DOHH2 (cell line): ENCODE data around the gene KIAA1328.
"Not testable (repeated sequence)": the region's sequence is repeated elsewhere in the genome, so short reads cannot be mapped to it uniquely, and the experiment has no call there.

Experiments used
- H3F3A ChIP-seq: fragments of 200-600 bp; sonication (generic), shearing (Covaris generic); 2 replicates; pipeline ENCODE4 v1.6.0; 2016; ENCODE audit warnings: antibody characterized with exemption, mild to moderate bottlenecking; ENCODE audit not compliant: control insufficient read depth, insufficient read depth
- H3K27ac ChIP-seq: fragments of 200-600 bp; sonication (generic); 2 replicates; pipeline ENCODE4 v1.5.1; 2014; ENCODE audit warnings: low read depth, mild to moderate bottlenecking, low read length, moderate library complexity
- H3K27me3 ChIP-seq: fragments of 200-600 bp; sonication (generic); 2 replicates; pipeline ENCODE4 v1.6.1; 2014; ENCODE audit warnings: mild to moderate bottlenecking, low read length, mixed read lengths; ENCODE audit not compliant: control insufficient read depth
- H3K36me3 ChIP-seq: fragments of 200-600 bp; sonication (generic); 2 replicates; pipeline ENCODE4 v1.6.1; 2014; ENCODE audit warnings: mild to moderate bottlenecking, low read length, moderate library complexity, mixed read lengths; ENCODE audit not compliant: control insufficient read depth
- H3K4me1 ChIP-seq: fragments of 200-600 bp; sonication (generic); 2 replicates; pipeline ENCODE4 v1.6.1; 2014; ENCODE audit warnings: mild to moderate bottlenecking, low read length, mixed read lengths; ENCODE audit not compliant: control insufficient read depth
- H3K4me2 ChIP-seq: fragments of 200-600 bp; sonication (generic); 2 replicates; pipeline ENCODE4 v1.6.0; 2014; ENCODE audit warnings: mild to moderate bottlenecking, low read length, moderate library complexity
- H3K4me3 ChIP-seq: fragments of 200-600 bp; sonication (generic); 2 replicates; pipeline ENCODE4 v1.5.1; 2014; ENCODE audit warnings: mild to moderate bottlenecking, low read length, mixed read lengths
- H3K79me2 ChIP-seq: fragments of 200-600 bp; sonication (generic); 2 replicates; pipeline ENCODE4 v1.6.1; 2014; ENCODE audit warnings: mild to moderate bottlenecking, low read length, mixed read lengths; ENCODE audit not compliant: control insufficient read depth
- H3K9me2 ChIP-seq: fragments of 200-600 bp; sonication (generic); replicated peaks from 2 replicates; pipeline ENCODE4 v1.6.1; 2014; ENCODE audit warnings: mild to moderate bottlenecking, low read length, mixed read lengths; ENCODE audit not compliant: control insufficient read depth
- H3K9me3 ChIP-seq: fragments of 200-600 bp; sonication (generic); 2 replicates; pipeline ENCODE4 v1.6.1; 2014; ENCODE audit warnings: antibody characterized with exemption, low read length, mixed read lengths; ENCODE audit not compliant: control insufficient read depth, insufficient read depth
- H4K20me1 ChIP-seq: fragments of 200-600 bp; sonication (generic); 2 replicates; pipeline ENCODE4 v1.6.0; 2014; ENCODE audit warnings: low read depth, mild to moderate bottlenecking, antibody characterized with exemption, low read length, moderate library complexity; ENCODE audit not compliant: control insufficient read depth, insufficient read depth
- EZH2phosphoT487 ChIP-seq: fragments of 200-600 bp; sonication (generic); IDR thresholded peaks from 2 replicates; pipeline ENCODE4 v1.6.1; 2017; ENCODE audit warnings: borderline replicate concordance, mild to moderate bottlenecking, antibody characterized with exemption, low read length, moderate library complexity, mixed read lengths
- TF ChIP-seq, protein P1 (sequence below): fragments of 200-600 bp; sonication (generic); IDR thresholded peaks from one replicate; pipeline ENCODE4 v1.5.1; 2014; ENCODE audit warnings: antibody characterized with exemption, mild to moderate bottlenecking, low read depth, low read length; ENCODE audit not compliant: poor library complexity, severe bottlenecking

KIAA1328 gene

DNA sequence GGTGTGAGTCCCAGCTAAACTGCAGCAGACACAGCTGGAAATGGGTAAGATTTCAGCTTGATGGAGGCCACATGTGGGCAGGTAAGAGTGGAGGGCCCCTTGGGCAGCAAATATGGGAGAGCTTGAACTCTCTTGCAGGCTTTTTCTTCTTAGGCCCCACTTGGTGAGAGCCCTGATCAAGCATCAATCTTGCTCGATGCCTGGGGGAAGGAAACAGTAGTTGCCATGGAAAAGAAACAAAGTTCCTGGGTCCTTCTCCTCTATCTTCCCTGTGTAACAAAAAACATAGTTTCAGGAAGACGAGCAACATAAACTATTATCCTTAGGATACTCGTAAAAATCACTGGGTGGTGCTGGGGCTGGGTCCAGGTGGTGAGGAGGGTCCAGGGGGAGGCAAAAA is 42.9 kb downstream of the KIAA1328 start:
- Histone ChIP-seq H3K79me2 (no peaks in the 10 kb centered on the region), H3K4me2 (no peak overlapping the region), H3K27me3 (no peaks in the 10 kb centered on the region), H3K36me3 (no peaks in the 10 kb centered on the region), H3F3A (no peaks in the 10 kb centered on the region), H4K20me1 (no peaks in the 10 kb centered on the region; the same call in 1 of the 2 replicates), H3K9me3 (no peaks in the 10 kb centered on the region), H3K4me3 (no peak overlapping the region), H3K4me1 (no peaks in the 10 kb centered on the region), H3K9me2 (no peaks in the 10 kb centered on the region), H3K27ac (no peak overlapping the region)
- no peak for TF ChIP-seq EZH2phosphoT487
- TF ChIP-seq, protein P1, sequence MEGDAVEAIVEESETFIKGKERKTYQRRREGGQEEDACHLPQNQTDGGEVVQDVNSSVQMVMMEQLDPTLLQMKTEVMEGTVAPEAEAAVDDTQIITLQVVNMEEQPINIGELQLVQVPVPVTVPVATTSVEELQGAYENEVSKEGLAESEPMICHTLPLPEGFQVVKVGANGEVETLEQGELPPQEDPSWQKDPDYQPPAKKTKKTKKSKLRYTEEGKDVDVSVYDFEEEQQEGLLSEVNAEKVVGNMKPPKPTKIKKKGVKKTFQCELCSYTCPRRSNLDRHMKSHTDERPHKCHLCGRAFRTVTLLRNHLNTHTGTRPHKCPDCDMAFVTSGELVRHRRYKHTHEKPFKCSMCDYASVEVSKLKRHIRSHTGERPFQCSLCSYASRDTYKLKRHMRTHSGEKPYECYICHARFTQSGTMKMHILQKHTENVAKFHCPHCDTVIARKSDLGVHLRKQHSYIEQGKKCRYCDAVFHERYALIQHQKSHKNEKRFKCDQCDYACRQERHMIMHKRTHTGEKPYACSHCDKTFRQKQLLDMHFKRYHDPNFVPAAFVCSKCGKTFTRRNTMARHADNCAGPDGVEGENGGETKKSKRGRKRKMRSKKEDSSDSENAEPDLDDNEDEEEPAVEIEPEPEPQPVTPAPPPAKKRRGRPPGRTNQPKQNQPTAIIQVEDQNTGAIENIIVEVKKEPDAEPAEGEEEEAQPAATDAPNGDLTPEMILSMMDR: no peak

DNA sequence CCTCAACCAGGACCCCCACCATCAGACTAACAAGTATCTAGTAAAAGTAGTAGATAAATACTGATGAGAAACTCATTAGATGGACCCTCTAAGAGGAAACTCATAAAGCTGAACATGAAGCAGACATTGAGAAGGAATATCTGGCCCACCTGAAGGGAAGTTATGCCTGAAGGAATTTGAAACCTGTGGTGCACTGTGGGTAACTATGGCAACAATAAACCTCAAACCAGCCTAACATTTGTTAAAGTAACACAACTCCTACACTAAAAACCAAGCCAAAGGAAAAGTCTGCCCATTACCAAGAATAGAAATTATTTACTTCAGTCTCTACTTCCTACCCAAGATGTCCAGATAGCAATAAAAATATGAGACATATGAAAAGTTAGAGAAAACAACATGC is 43.4 kb downstream of the KIAA1328 start:
- no peak overlapping the region for H3K4me2 ChIP-seq
- H3K27ac ChIP-seq: no peak overlapping the region
- H3K4me1 ChIP-seq: no peaks in the 10 kb centered on the region
- TF ChIP-seq, protein P1: no peak
- TF ChIP-seq EZH2phosphoT487: no peak
- no peaks in the 10 kb centered on the region for H3F3A ChIP-seq
- no peaks in the 10 kb centered on the region; the same call in 1 of the 2 replicates for H4K20me1 ChIP-seq
- no peaks in the 10 kb centered on the region for H3K9me2 ChIP-seq
- no peaks in the 10 kb centered on the region for H3K9me3 ChIP-seq
- no peaks in the 10 kb centered on the region for H3K27me3 ChIP-seq
- H3K79me2 ChIP-seq: no peaks in the 10 kb centered on the region
- H3K4me3 ChIP-seq: no peak overlapping the region
- no peaks in the 10 kb centered on the region for H3K36me3 ChIP-seq

DNA sequence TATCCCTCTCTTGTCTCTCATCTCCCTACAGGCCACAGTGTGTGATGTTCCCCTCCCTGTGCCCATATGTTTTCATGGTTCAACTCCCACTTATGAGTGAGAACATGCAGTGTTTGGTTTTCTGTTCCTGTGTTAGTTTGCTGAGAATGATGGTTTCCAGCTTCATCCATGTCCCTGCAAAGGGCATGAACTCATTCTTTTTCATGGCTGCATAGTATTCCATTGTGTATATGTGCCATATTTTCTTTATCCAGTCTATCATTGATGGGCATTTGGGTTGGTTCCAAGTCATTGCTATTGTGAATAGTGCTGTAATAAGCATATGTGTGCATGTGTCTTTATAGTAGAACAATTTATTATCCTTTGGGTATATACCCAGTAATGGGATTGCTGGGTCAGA is 44.9 kb downstream of the KIAA1328 start:
- H3K27ac ChIP-seq, H3K4me2 ChIP-seq, H3K27me3 ChIP-seq, H3K79me2 ChIP-seq, H3F3A ChIP-seq, H3K4me3 ChIP-seq, H3K9me2 ChIP-seq, H3K9me3 ChIP-seq, H4K20me1 ChIP-seq, H3K36me3 ChIP-seq, H3K4me1 ChIP-seq: not testable (repeated sequence)

DNA sequence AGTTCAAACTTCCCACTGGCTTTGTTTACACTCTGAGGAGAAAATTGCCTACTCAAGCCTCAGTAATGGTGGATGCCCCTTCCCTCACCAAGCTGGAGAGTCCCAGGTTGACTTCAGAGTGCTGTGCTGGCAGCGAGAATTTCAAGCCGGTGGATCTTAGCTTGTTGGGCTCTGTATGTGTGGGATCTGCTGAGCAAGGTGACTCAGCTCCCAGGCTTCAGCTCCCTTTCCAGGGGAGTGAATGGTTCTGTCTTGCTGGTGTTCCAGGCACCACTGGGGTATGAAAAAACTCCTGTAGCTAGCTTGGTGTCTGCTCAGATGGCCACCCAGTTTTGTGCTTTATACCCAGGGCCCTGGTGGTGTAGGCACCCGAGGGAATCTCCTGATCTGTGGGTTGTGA is 50.9 kb downstream of the KIAA1328 start:
- H4K20me1 ChIP-seq, H3K79me2 ChIP-seq, H3K9me2 ChIP-seq: not testable (repeated sequence)

More for the DNA sequence above, 50.9 kb downstream of the KIAA1328 start:
- not testable (repeated sequence) for H3K4me1 ChIP-seq, H3F3A ChIP-seq, H3K9me3 ChIP-seq, H3K27ac ChIP-seq, H3K36me3 ChIP-seq, H3K4me3 ChIP-seq, H3K4me2 ChIP-seq, H3K27me3 ChIP-seq
